Measurements from ENCODE around the gene SENP6.

The SENP6 gene

GRCh38 chr6:75747152-75747992 is 145.7 kb downstream of the SENP6 start:
- DNase-seq (ENCODE audit: low read depth, low spot score), result no peak

DNA sequence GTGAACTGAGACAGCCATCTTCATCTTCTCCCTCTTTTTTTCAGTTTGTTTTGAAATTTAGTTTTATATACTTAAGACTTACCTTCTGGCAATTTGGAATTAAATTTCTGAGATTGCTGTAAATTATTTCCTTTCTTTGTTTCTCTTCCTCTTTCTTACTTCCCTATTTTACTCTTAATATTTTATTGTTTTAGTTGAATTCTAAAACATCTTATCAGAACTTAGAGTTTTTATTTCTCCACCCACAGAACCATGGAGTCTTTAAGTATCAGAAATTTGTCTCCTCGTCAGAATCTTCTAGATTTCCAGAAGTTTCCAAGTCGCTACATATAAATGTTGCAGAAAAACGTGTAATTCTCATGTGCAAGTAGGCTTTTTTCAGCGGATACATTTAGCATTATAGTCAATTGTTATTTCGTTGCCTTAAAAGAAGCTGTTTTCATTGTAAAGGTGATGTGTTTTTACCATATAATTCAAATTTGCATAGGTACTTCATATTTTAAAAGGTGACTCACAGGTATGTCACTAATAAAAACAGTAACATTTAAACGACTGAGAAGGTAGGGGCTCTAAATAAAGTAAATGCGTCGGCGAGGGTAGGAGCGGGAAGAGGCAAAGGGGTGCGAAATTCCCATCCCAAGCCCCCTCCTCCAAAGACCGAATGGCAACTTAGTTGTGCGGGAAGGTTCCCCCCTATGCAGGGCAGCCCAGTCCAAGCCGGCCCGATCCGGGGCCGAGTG is 146.5 kb downstream of the SENP6 start:
- DNase-seq (ENCODE audit: low read depth, low spot score), result no peak

DNA sequence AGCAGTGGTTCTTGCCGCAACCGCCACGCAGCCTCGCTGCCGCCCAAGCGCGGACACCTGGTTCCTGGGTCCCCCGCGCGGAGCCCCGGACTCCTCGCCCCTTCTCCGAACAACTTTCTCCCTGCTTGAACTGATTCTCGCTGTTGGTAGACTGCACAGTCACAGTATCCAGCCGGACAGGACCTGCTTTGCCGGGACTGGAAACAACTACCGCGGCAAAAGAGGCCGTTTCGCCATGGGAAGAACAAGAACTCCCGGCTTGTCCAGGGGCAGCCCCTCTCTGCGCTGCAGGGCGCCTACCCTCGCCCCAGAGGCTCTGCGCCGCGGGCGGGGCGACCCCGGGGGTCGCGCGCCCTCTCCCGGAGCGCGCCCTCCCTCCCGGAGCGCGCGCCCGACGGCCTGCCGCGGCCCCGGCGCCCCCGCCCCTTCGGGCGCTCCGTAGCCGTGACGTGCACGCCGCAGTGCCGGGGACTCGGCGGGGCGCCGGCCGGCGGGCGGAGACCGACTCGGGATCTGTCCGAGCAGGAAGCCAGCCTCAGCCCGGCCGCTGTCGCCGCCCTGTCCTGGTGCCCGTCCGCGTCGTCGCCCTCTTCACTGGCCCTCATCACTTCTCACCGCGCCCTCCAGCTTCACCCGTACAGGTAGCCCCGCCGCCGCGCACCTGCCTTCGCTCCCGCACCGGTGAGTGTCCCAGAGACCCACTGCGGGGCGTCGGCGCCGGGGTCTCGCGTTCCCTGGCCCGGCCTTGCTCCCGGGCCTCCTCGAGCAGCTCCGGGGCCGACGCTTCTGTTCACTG is 147.3 kb downstream of the SENP6 start, which contains the start of gene MYO6:
TSS of gene MYO6 (plus strand) at position 497 of the 796 bp plus-strand sequence. CDS start 68,309 bp downstream, outside the sequence.
- no peak for DNase-seq (ENCODE audit: low read depth, low spot score)

GRCh38 chr6:75751443-75751842 is 149.8 kb downstream of the SENP6 start:
- no peak for DNase-seq (ENCODE audit: low read depth, low spot score)

GRCh38 chr6:75752365-75752764 is 150.7 kb downstream of the SENP6 start:
- no peak for DNase-seq (ENCODE audit: low read depth, low spot score)

DNA sequence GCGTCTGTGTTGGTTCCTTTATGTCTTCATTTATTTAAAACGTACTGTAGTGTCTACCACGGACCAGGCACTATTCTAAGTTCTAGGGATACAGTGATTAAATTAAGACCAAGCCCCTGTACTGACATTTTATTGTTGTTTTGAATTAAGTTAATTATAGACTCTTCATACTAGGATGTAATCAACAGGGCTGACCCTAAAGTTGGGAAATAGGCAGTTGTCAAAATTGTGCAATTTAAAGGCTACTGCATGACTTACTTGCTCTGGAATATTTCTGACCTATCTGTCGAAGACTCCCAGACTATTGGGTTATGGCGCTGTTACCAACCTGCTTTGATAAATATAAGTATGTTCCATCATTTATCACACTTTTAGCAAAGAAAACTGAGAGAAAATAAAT is 154.0 kb downstream of the SENP6 start:
- DNase-seq (ENCODE audit: low read depth, low spot score), result no peak

GRCh38 chr6:75757295-75757694 is 155.6 kb downstream of the SENP6 start:
- DNase-seq (ENCODE audit: low read depth, low spot score), result no peak

GRCh38 chr6:75758061-75758460 is 156.4 kb downstream of the SENP6 start:
- DNase-seq (ENCODE audit: low read depth, low spot score), result no peak

DNA sequence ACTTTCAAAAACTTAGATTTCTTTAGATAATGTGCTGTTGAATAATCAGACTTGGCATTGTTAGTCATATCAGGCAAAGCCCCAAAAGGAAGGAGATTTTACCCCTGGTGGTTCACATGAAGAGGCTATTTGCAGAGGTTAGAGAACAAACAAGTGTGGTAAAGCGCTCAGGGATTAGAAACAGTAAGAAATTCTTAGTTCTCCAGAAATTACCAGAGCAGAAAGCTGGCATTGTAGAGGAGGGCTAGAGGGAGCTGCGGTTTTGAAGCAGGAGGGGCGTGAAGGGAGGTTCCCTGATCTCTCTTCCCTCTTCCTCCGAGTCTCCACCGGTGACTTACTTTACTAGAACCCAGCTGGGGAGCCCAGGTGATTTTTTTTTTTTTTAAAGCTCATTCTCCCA is 157.5 kb downstream of the SENP6 start:
- no peak for DNase-seq (ENCODE audit: low read depth, low spot score)

GRCh38 chr6:75760320-75760719 is 158.6 kb downstream of the SENP6 start:
- no peak for DNase-seq (ENCODE audit: low read depth, low spot score)

- no peak for DNase-seq (ENCODE audit: low read depth, low spot score)
Observed at GRCh38 chr6:75761489-75761888, 159.8 kb downstream of the SENP6 start.

GRCh38 chr6:75762063-75762462 is 160.4 kb downstream of the SENP6 start:
- DNase-seq (ENCODE audit: low read depth, low spot score), result no peak

DNA sequence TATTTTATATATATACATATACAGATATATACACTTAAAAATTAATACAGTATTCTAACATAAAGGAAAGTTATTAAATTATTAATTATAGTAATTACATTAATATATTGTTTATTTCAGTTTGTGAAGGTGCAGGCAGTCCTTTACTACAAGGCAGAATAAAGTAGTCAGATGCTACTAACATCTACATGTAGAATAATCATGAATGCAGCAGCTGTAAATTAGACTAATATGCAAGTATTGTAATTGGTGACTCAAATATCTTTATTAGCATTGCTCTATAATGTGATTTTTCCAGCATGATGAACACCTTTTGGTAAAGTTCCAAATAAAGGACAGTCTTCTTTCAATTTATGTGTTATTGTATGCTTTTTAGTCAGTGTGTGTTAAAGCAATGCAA is 164.7 kb downstream of the SENP6 start:
- no peak for DNase-seq (ENCODE audit: low read depth, low spot score)
